Endothelial cell of umbilical vein (primary cell): ENCODE results near the gene MEGF11. TPM values are rescaled to one million over a fixed set of nuclear protein-coding genes. Genes with fewer than 3 reads are reported as not detected.

Experiments used
- BruUV-seq: library from RNA; stranded (reverse); fragments of 400-500 nt; replicated peaks from 2 replicates; lab custom pipeline; 2021; lab: Mats Ljungman, UMichigan
- CTCF ChIA-PET: fragments of 300-600, 350-600 bp; sonication (Branson Sonifier 250); formaldehyde crosslinking; loops from one replicate; lab custom pipeline; 2021; ENCODE audit warnings: antibody characterized with exemption, inconsistent platforms; lab: Charles Lee
- POLR2A ChIA-PET: fragments of 300-600, 350-600 bp; sonication (Branson Sonifier 250); formaldehyde crosslinking; loops from one replicate; lab custom pipeline; 2021; ENCODE audit warnings: antibody characterized with exemption, inconsistent platforms; lab: Charles Lee
- DNase-seq: peaks from one replicate; pipeline ENCODE4 v3.0.0-alpha.2; 2011; ENCODE audit warnings: low read depth, low spot score
- FAIRE-seq: peaks from 2 replicates; lab custom pipeline; 2011; peaks lifted over from hg19 to GRCh38; lab: Jason Lieb, UNC
- H2AFZ ChIP-seq: 2 replicates; pipeline ENCODE4 v1.6.0; 2012; ENCODE audit warnings: low read depth, low read length, control low read depth, inconsistent platforms
- H3K27ac ChIP-seq: 2 replicates; pipeline ENCODE4 v1.5.1; 2011; ENCODE audit warnings: low read depth, mild to moderate bottlenecking, control low read depth, low read length, moderate library complexity; ENCODE audit not compliant: insufficient read depth
- H3K27me3 ChIP-seq, 2 experiments: 2 replicates each; pipeline versions ENCODE4 v1.6.0 to v1.6.1; 2011; ENCODE audit warnings: low read length in 2 of 2, mixed read lengths in 1 of 2; ENCODE audit not compliant: control insufficient read depth in 2 of 2, insufficient read depth in 2 of 2
- H3K36me3 ChIP-seq, 2 experiments: 2 replicates in 1 of 2; 3 replicates in 1 of 2; pipeline ENCODE4 v1.5.1; 2011; ENCODE audit warnings: low read length in 2 of 2, mild to moderate bottlenecking in 1 of 2, moderate library complexity in 1 of 2; ENCODE audit not compliant: control insufficient read depth in 2 of 2, insufficient read depth in 2 of 2; ENCODE audit errors: extremely low read depth in 1 of 2
- H3K4me1 ChIP-seq: 3 replicates; pipeline ENCODE4 v1.5.1; 2011; ENCODE audit warnings: mild to moderate bottlenecking, low read length; ENCODE audit not compliant: control insufficient read depth, insufficient read depth; ENCODE audit errors: extremely low read depth
- H3K4me2 ChIP-seq: 2 replicates; pipeline ENCODE4 v1.6.1; 2011; ENCODE audit warnings: low read length, control low read depth, mixed read lengths; ENCODE audit not compliant: insufficient read depth
- H3K4me3 ChIP-seq, 3 experiments: fragments of 200-600 bp in 1 of 3; sonication (generic), shearing (Covaris generic) in 1 of 3; replicated peaks in 1 of 3; 2 replicates each; pipeline ENCODE4 v1.5.1; 2011 to 2016; ENCODE audit warnings: control low read depth in 3 of 3, low read length in 3 of 3, mild to moderate bottlenecking in 2 of 3, inconsistent platforms in 1 of 3, low read depth in 1 of 3, moderate library complexity in 1 of 3; ENCODE audit not compliant: insufficient read depth in 1 of 3
- H3K79me2 ChIP-seq: 2 replicates; pipeline ENCODE4 v1.6.0; 2012; ENCODE audit warnings: low read length, inconsistent platforms; ENCODE audit not compliant: control insufficient read depth, insufficient read depth
- H3K9ac ChIP-seq: replicated peaks from 2 replicates; pipeline ENCODE3; 2011; ENCODE audit warnings: low read length, control low read depth; ENCODE audit not compliant: insufficient read depth; ENCODE audit errors: extremely low read depth
- H3K9me1 ChIP-seq: replicated peaks from 3 replicates; pipeline ENCODE4 v1.6.0; 2011; ENCODE audit warnings: mild to moderate bottlenecking, low read length; ENCODE audit not compliant: control insufficient read depth, insufficient read depth; ENCODE audit errors: extremely low read depth
- H3K9me3 ChIP-seq: replicated peaks from 2 replicates; pipeline ENCODE4 v1.5.1; 2012; ENCODE audit warnings: low read length, inconsistent platforms; ENCODE audit not compliant: control insufficient read depth, insufficient read depth
- H4K20me1 ChIP-seq: replicated peaks from 2 replicates; pipeline ENCODE3; 2011; ENCODE audit warnings: mild to moderate bottlenecking, low read length; ENCODE audit not compliant: control insufficient read depth, insufficient read depth; ENCODE audit errors: extremely low read depth
- EZH2 ChIP-seq: IDR thresholded peaks from 2 replicates; pipeline ENCODE4 v1.6.1; 2012; ENCODE audit warnings: borderline replicate concordance, low read depth, mild to moderate bottlenecking, moderate library complexity, low read length, inconsistent platforms; ENCODE audit not compliant: severe bottlenecking
- FOS ChIP-seq: IDR thresholded peaks from 2 replicates; pipeline ENCODE4 v1.6.1; 2011; ENCODE audit warnings: mild to moderate bottlenecking, low read length, moderate library complexity, borderline replicate concordance; ENCODE audit not compliant: insufficient read depth
- GATA2 ChIP-seq: IDR thresholded peaks from 2 replicates; pipeline ENCODE4 v1.7.0; 2011; ENCODE audit warnings: low read depth, mild to moderate bottlenecking, moderate library complexity, mixed read lengths, low read length; ENCODE audit not compliant: insufficient read length, insufficient read depth
- JUN ChIP-seq: IDR thresholded peaks from 2 replicates; pipeline ENCODE4 v1.6.1; 2011; ENCODE audit warnings: borderline replicate concordance, low read depth; ENCODE audit not compliant: insufficient read length, insufficient read depth
- MYC ChIP-seq: IDR thresholded peaks from one replicate; pipeline ENCODE4 v1.6.1; 2011; ENCODE audit warnings: mild to moderate bottlenecking, low read depth, low read length
- POLR2A ChIP-seq: IDR thresholded peaks from 2 replicates; pipeline ENCODE4 v1.6.1; 2012; ENCODE audit warnings: low read depth, mild to moderate bottlenecking, control low read depth, low read length
- POLR2AphosphoS5 ChIP-seq: IDR thresholded peaks from 2 replicates; pipeline ENCODE4 v1.6.1; 2012; ENCODE audit warnings: low read depth, mild to moderate bottlenecking, control low read depth, low read length, moderate library complexity; ENCODE audit not compliant: insufficient read depth
- dilution Hi-C: fragments of 300-500 bp; cut with MboI; formaldehyde crosslinking; loops from one replicate; pipeline ENCODE4 v1.15.0; 2019; ENCODE audit warnings: low sequenced_read_pairs; ENCODE audit not compliant: extremely low pct_ligation_motif_present
- intact Hi-C: fragments of 100-400 bp; cut with micrococcal nuclease; formaldehyde crosslinking; loops from one replicate; pipeline ENCODE4 v1.10.0; 2022
- polyA plus RNA-seq, 4 experiments: library from polyadenylated mRNA; depleted of rRNA in 3 of 4; stranded (reverse) in 3 of 4; unstranded in 1 of 4; fragments of >200 nt; gene quantifications; 2 replicates each; pipeline versions ENCODE4 v1.2.1 to v1.2.3, GENCODE V29; 2011 to 2012; ENCODE audit warnings: missing spikeins in 1 of 4
- total RNA-seq: library from RNA; stranded (reverse); gene quantifications from 2 replicates; pipeline ENCODE4 v1.2.3, GENCODE V29; 2021
- TF ChIP-seq, protein P1 (sequence below): IDR thresholded peaks from 2 replicates; pipeline ENCODE4 v1.6.1; 2011; ENCODE audit not compliant: insufficient read depth, insufficient read length
- TF ChIP-seq, protein P2 (sequence below), 2 donors: IDR thresholded peaks; 1 replicate in 1 of 2; 2 replicates in 1 of 2; pipeline ENCODE4 v1.5.1; 2011; ENCODE audit warnings: low read length in 2 of 2, mild to moderate bottlenecking in 2 of 2, moderate library complexity in 2 of 2, control low read depth in 1 of 2, inconsistent platforms in 1 of 2, low read depth in 1 of 2; ENCODE audit not compliant: insufficient read depth in 1 of 2; ENCODE audit errors: extremely low read depth in 1 of 2

MEGF11 gene
- total and polyA plus RNA-seq, 2 donors (not counting 3 experiments of a cell fraction or from before 2014, with no cell fraction given), result not detected

DNA sequence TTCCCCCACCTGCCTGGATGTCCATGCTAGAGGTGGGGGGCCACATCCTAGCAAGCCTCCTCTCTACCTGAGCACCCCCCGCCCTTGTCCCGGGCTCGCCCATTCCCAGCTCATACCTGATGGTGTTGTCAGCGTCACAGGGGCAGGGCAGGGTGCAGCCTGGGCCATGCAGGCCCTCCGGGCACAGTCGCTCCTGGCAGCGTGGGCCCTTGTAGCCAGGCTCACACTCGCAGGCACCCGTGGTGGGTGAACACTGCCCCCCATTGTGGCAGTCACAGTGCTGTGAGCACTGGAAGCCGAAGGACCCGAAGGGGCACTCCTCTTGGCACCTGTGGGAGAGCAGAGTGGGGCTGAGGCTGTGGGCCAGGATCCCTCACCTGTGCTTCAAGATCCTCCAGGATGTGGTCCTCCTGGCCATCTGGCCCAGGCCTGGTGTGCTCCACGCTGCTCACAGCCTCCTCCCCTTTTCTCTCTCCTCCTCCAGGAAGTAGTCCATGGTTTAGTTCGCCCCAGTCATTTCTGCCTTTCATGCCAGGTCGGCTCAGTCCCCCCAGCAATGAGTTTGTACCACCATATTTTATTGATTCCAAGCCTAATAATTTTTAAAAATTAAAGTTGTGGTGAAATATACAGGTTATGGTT lies 288.6 kb downstream of the MEGF11 start:
- H3K4me2 ChIP-seq, result no peak overlapping the region
- no peak overlapping the region for H3K9ac ChIP-seq
- DNase-seq, result no peak
- POLR2A ChIA-PET, result no interaction called here
- H3K27ac ChIP-seq, result no peak overlapping the region
- H3K4me1 ChIP-seq, result no peaks in the 10 kb centered on the region
- no peaks in the 10 kb centered on the region for H3K9me3 ChIP-seq
- BruUV-seq, result no TSS peak
- no peak overlapping the region for H3K4me3 ChIP-seq
- no peaks in the 10 kb centered on the region for H3K79me2 ChIP-seq
- no peaks in the 10 kb centered on the region for H3K36me3 ChIP-seq
- no peak overlapping the region for H2AFZ ChIP-seq
- intact Hi-C loops, result no loop called here
- H3K9me1 ChIP-seq, result no peaks in the 10 kb centered on the region
- H3K27me3 ChIP-seq, result peaks cover 22 to 23% of the 10 kb centered on the region in 2 experiments
- dilution Hi-C loops, result no loop called here
- TF ChIP-seq GATA2 (no peak), JUN (no peak), EZH2 (no peak), POLR2AphosphoS5 (no peak)
- no peaks in the 10 kb centered on the region for H4K20me1 ChIP-seq
- CTCF ChIA-PET, result no interaction called here
- FAIRE-seq, result no peak

DNA sequence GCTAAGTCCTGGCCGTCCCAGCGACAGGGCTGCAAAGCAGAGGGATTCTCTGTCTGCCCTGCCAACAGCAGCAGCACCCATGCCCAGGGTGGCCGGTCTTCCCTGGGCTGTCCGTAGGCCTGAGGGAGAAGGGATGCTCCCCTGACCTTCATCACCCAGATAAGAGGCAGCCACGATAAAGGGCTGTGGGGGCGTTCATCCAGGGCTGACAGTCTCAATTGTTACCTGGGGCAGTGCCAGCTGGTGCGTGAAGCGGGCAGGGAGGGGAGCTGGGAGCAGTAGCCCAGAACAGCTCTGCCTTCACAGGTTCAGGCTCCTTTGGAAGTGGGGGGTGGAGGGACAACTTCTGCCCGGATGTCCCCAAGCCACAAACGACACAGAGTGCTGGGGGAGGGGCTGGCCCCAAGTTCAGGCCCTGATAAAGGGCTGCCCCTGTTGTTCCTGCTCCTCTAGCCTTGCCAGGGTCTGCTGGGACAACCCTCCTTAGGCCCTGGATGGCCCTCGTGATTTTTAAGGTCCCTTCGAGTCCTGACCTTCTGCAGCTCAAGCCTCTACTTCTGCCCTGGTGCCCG lies 289.6 kb downstream of the MEGF11 start:
- no peak overlapping the region for H3K27ac ChIP-seq
- H3K27me3 ChIP-seq, result peaks cover 19 to 20% of the 10 kb centered on the region in 2 experiments
- intact Hi-C loops (no loop called here), dilution Hi-C loops (no loop called here)
- H3K79me2 ChIP-seq, result no peaks in the 10 kb centered on the region
- no peaks in the 10 kb centered on the region for H3K4me1 ChIP-seq
- no peaks in the 10 kb centered on the region for H3K36me3 ChIP-seq
- no peaks in the 10 kb centered on the region for H4K20me1 ChIP-seq
- POLR2A ChIA-PET, result no interaction called here
- FAIRE-seq (no peak), DNase-seq (no peak)
- H3K9me1 ChIP-seq, result no peaks in the 10 kb centered on the region
- CTCF ChIA-PET, result no interaction called here
- H3K4me2 ChIP-seq, result no peak overlapping the region
- H3K9me3 ChIP-seq, result no peaks in the 10 kb centered on the region
- TF ChIP-seq JUN (no peak), FOS (no peak), POLR2AphosphoS5 (no peak), POLR2A (no peak), EZH2 (no peak), MYC (no peak), GATA2 (no peak)
- TF ChIP-seq, protein P1, sequence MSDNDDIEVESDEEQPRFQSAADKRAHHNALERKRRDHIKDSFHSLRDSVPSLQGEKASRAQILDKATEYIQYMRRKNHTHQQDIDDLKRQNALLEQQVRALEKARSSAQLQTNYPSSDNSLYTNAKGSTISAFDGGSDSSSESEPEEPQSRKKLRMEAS, result no peak
- TF ChIP-seq, protein P2, sequence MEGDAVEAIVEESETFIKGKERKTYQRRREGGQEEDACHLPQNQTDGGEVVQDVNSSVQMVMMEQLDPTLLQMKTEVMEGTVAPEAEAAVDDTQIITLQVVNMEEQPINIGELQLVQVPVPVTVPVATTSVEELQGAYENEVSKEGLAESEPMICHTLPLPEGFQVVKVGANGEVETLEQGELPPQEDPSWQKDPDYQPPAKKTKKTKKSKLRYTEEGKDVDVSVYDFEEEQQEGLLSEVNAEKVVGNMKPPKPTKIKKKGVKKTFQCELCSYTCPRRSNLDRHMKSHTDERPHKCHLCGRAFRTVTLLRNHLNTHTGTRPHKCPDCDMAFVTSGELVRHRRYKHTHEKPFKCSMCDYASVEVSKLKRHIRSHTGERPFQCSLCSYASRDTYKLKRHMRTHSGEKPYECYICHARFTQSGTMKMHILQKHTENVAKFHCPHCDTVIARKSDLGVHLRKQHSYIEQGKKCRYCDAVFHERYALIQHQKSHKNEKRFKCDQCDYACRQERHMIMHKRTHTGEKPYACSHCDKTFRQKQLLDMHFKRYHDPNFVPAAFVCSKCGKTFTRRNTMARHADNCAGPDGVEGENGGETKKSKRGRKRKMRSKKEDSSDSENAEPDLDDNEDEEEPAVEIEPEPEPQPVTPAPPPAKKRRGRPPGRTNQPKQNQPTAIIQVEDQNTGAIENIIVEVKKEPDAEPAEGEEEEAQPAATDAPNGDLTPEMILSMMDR (IDR thresholded peaks at IDR 0.05; ENCODE audit: extremely low read depth in 1 of 2, insufficient read depth in 1 of 2, low read depth in 1 of 2, low read length in 2 of 2), result no peak
- no TSS peak for BruUV-seq
- H2AFZ ChIP-seq, result no peak overlapping the region
- no peak overlapping the region for H3K4me3 ChIP-seq
- no peak overlapping the region for H3K9ac ChIP-seq
